GM18519 (cell line): ENCODE data around the gene POLG2.
"Not testable (repeated sequence)": the region's sequence is repeated elsewhere in the genome, so short reads cannot be mapped to it uniquely, and the experiment has no call there.

Experiments used
- ATAC-seq: cut with Tn5 transposase; IDR thresholded peaks from one replicate; pipeline ENCODE4 v1.9.1; 2021; ENCODE audit warnings: mild to moderate bottlenecking, moderate library complexity; ENCODE audit not compliant: unreplicated experiment, low FRiP score

POLG2 gene

GRCh38 chr17:64491034-64491860 lies 5.6 kb downstream of the POLG2 start:
- no peak for ATAC-seq

- ATAC-seq, result no peak
These were observed 8.6 kb downstream of the POLG2 start for GRCh38 chr17:64488301-64488700.

GRCh38 chr17:64484380-64484779 lies 12.5 kb downstream of the POLG2 start:
- ATAC-seq, result no peak

- no peak for ATAC-seq
These were observed 15.9 kb downstream of the POLG2 start for GRCh38 chr17:64480951-64481350.

GRCh38 chr17:64477849-64478248 lies 19.0 kb downstream of the POLG2 start:
- ATAC-seq, result no peak

GRCh38 chr17:64472564-64472963 lies 24.3 kb downstream of the POLG2 start:
- no peak for ATAC-seq

- ATAC-seq, result no peak
These were observed 25.4 kb downstream of the POLG2 start for GRCh38 chr17:64471440-64471839.

- ATAC-seq, result no peak
These were observed 26.2 kb downstream of the POLG2 start for GRCh38 chr17:64470625-64471024.

- not testable (repeated sequence) for ATAC-seq
These were observed 30.0 kb downstream of the POLG2 start for GRCh38 chr17:64466834-64467233.

GRCh38 chr17:64466019-64466735 lies 30.7 kb downstream of the POLG2 start:
- ATAC-seq, result no peak

- ATAC-seq, result no peak
These were observed 35.1 kb downstream of the POLG2 start for GRCh38 chr17:64461788-64462187.

- no peak for ATAC-seq
These were observed 35.9 kb downstream of the POLG2 start for GRCh38 chr17:64460955-64461354.

GRCh38 chr17:64459818-64460217 lies 37.0 kb downstream of the POLG2 start:
- not testable (repeated sequence) for ATAC-seq

GRCh38 chr17:64459284-64459747 lies 37.5 kb downstream of the POLG2 start:
- ATAC-seq, result no peak

- no peak for ATAC-seq
These were observed 38.1 kb downstream of the POLG2 start for GRCh38 chr17:64458756-64459155.

GRCh38 chr17:64457156-64457555 lies 39.7 kb downstream of the POLG2 start:
- no peak for ATAC-seq

GRCh38 chr17:64455993-64456885 lies 40.6 kb downstream of the POLG2 start:
- peak; percentile 58 for ATAC-seq

GRCh38 chr17:64449545-64449944 lies 47.3 kb downstream of the POLG2 start:
- no peak for ATAC-seq

GRCh38 chr17:64448665-64449512 lies 48.0 kb downstream of the POLG2 start, which contains the start of gene MILR1:
Gene MILR1 (plus strand): TSS chr17:64449115. CDS start chr17:64449169, 54 bp downstream.
- no peak for ATAC-seq

GRCh38 chr17:64447526-64447925 lies 49.3 kb downstream of the POLG2 start:
- ATAC-seq, result no peak
